Adrenal gland (tissue), 12 donors: Measurements from ENCODE around the gene RBM33. TPM values are rescaled to one million over a fixed set of nuclear protein-coding genes. Genes with fewer than 3 reads are reported as not detected.

Experiments used
- DNase-seq, 7 donors: peaks; one replicate each; pipeline ENCODE4 v3.0.0-alpha.2; 2019 to 2020
- H3K27ac ChIP-seq, 5 donors: fragments of 200-600 bp; sonication (generic) in 4 of 5; 1 replicate in 3 of 5; 2 replicates in 2 of 5; pipeline versions ENCODE4 v1.5.1 to v1.8.0; 2016 to 2020; ENCODE audit warnings: mild to moderate bottlenecking in 1 of 5
- H3K27me3 ChIP-seq: fragments of 200-600 bp; 2 replicates; pipeline ENCODE4 v1.8.0; 2021
- H3K36me3 ChIP-seq, 2 donors: fragments of 200-600 bp; replicated peaks in 1 of 2; 1 replicate in 1 of 2; 2 replicates in 1 of 2; pipeline versions ENCODE4 v1.5.1 to v1.8.0; 2018 to 2022
- H3K4me1 ChIP-seq, 2 donors: fragments of 200-600 bp; replicated peaks in 1 of 2; 1 replicate in 1 of 2; 2 replicates in 1 of 2; pipeline versions ENCODE4 v1.5.1 to v1.8.0; 2018 to 2021
- H3K4me3 ChIP-seq, 4 donors: fragments of 200-600 bp; sonication (generic) in 3 of 4; one replicate each; pipeline ENCODE4 v1.5.1; 2016 to 2018
- H3K9me3 ChIP-seq, 3 donors: fragments of 200-600 bp; sonication (generic) in 1 of 3; replicated peaks in 1 of 3; 1 replicate in 2 of 3; 2 replicates in 1 of 3; pipeline versions ENCODE4 v1.5.1 to v1.8.0; 2016 to 2021
- CTCF ChIP-seq, 6 experiments: fragments of 450-650 bp in 4 of 6; fragments of 200-600 bp in 2 of 6; sonication (generic) in 1 of 6; IDR thresholded peaks; 1 replicate in 5 of 6; 2 replicates in 1 of 6; pipeline versions ENCODE4 v1.5.1 to v1.8.0; 2016 to 2021; ENCODE audit warnings: antibody characterized with exemption in 6 of 6, mild to moderate bottlenecking in 2 of 6, moderate library complexity in 1 of 6
- POLR2A ChIP-seq, 2 donors: fragments of 450-650 bp; IDR thresholded peaks; one replicate each; pipeline ENCODE4 v1.6.1; 2017; ENCODE audit warnings: antibody characterized with exemption in 2 of 2, mild to moderate bottlenecking in 2 of 2, moderate library complexity in 1 of 2
- WGBS, 4 donors: extraction: QIAGEN DNeasy Blood & Tissue Kit in 2 of 4; methylation state at CpG; one replicate each; pipeline versions ENCODE4 v1.1.5 to v1.1.7; 2013 to 2017; 5-methylcytosine and 5-hydroxymethylcytosine counted together
- intact Hi-C, 2 donors: fragments of 100-400 bp; cut with DNase I; formaldehyde crosslinking; loops; one replicate each; pipeline versions ENCODE4 v1.14.1 to v1.15.0; 2022 to 2023
- polyA plus RNA-seq, 3 donors: library from polyadenylated mRNA; stranded (reverse); fragments of 200-250 nt in 2 of 3; fragments of 350-450 nt in 1 of 3; fragmentation: Illumina TruSeq in 1 of 3; extraction: RNeasy Lipid Tissue Mini Kit (QIAGEN cat#74804) in 1 of 3; gene quantifications; one replicate each; pipeline ENCODE4 v1.2.3, GENCODE V29; 2013 to 2014
- total RNA-seq, 9 donors: library from RNA; depleted of rRNA in 4 of 9; stranded (reverse); fragments of >200 nt in 4 of 9; fragments of 120-200 nt in 1 of 9; fragmentation: NEBNext Ultra II Directional in 1 of 9; extraction: Animal tissue kit (Norgen Biotek cat#: 25700) in 1 of 9; gene quantifications; one replicate each; pipeline versions ENCODE4 v1.1.0 to v1.2.4, GENCODE V29; 2013 to 2023
- donor health status: healthy with polysubstance abuse.
- donor health status: Bipolar disorder and iron deficiency.
- donor health status: DM: yes; HTN: yes; CAD: no.
- donor health status: DM: no; HTN: no; CAD: no.
- donor health status: DM: no; HTN: no; CAD: no.
- donor health status: DM: yes; HTN: yes; CAD: no.

The RBM33 gene
- total and polyA plus RNA-seq, 12 donors = 10.3 to 57.1 (median 36.9) TPM

DNA sequence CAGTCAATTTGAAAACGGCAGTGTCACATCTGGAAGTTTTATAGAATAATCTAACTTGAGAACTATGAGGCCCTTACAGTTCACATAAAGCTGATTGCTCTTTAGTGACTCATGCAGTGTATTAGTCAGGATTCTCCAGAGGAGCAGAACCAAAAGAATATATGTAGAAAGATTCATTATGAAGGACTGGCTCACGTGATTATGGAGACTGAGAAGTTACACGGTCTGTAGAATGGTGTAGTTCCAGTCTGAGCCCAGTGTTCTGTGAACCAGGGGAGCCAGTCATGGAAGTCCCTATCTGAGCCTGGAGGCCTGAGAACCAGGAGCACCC is 21.5 kb downstream of the RBM33 start:
- H3K4me1 ChIP-seq = peaks cover 0 to 32% of the 10 kb centered on the region in 2 donors
- intact Hi-C loops = no loop called here

GRCh38 chr7:155667241-155667829 is 22.9 kb downstream of the RBM33 start:
- no peak overlapping the region for H3K27ac ChIP-seq
- DNase-seq = no peak
- H3K27me3 ChIP-seq = no peaks in the 10 kb centered on the region
- H3K4me3 ChIP-seq = no peak overlapping the region
- no peaks in the 10 kb centered on the region for H3K9me3 ChIP-seq
- no peaks in the 10 kb centered on the region for H3K36me3 ChIP-seq
- WGBS, 4 donors = 82 to 91% (median 87%) methylated on average over 6 of the region's 6 CpGs
- no peak for TF ChIP-seq POLR2A (IDR thresholded peaks at IDR 0.05)
- TF ChIP-seq CTCF (IDR thresholded peaks at IDR 0.05) = no peak
- intact Hi-C loops = no loop called here
- H3K4me1 ChIP-seq = peaks cover 0 to 41% of the 10 kb centered on the region in 2 donors

More for the DNA sequence above, 21.5 kb downstream of the RBM33 start:
- peak overlapping the region in 2 of 5 donors; percentile 19 to 62 for H3K27ac ChIP-seq
- H3K4me3 ChIP-seq = no peak overlapping the region
- TF ChIP-seq POLR2A (IDR thresholded peaks at IDR 0.05) = no peak
- TF ChIP-seq CTCF (IDR thresholded peaks at IDR 0.05) = no peak
- no peaks in the 10 kb centered on the region for H3K9me3 ChIP-seq
- no peaks in the 10 kb centered on the region for H3K36me3 ChIP-seq
- DNase-seq = no peak
- no peaks in the 10 kb centered on the region for H3K27me3 ChIP-seq
- 42 to 55% (median 52%) methylated on average over 3 of the region's 3 CpGs for WGBS, 4 donors

- H3K4me3 ChIP-seq = no peak overlapping the region
- 76 to 85% (median 80%) methylated on average over 10 to 11 of the region's 11 CpGs for WGBS, 4 donors
- intact Hi-C loops = no loop called here
- no peaks in the 10 kb centered on the region for H3K9me3 ChIP-seq
- H3K36me3 ChIP-seq = no peaks in the 10 kb centered on the region
- H3K27ac ChIP-seq = no peak overlapping the region
- DNase-seq = no peak
- TF ChIP-seq POLR2A (IDR thresholded peaks at IDR 0.05) = no peak
- TF ChIP-seq CTCF (IDR thresholded peaks at IDR 0.05) = no peak
- no peaks in the 10 kb centered on the region for H3K27me3 ChIP-seq
- H3K4me1 ChIP-seq = peaks cover 0 to 39% of the 10 kb centered on the region in 2 donors
Measured at GRCh38 chr7:155669717-155670505, 25.4 kb downstream of the RBM33 start.

DNA sequence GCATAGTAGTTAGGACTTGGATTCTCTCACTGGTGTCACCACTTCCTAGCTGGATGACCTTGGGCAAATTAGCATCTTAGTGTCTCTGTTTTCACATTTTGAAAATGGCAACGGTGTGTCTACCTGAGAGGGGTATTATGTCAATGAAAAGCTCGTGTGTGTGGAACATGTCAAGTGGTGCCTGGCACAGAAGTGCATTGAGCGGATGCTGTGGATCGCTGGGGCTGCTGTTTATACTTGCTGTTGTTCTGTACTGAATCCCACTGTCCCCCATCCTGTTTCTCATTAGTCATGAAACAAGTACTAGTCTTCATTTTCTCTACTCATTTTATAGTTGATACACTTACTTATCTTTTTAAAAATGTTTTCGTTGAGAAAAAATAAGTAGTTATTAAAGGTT is 26.1 kb downstream of the RBM33 start:
- Histone ChIP-seq H3K27ac (no peak overlapping the region), H3K4me1 (peaks cover 0 to 35% of the 10 kb centered on the region in 2 donors), H3K4me3 (no peak overlapping the region), H3K27me3 (no peaks in the 10 kb centered on the region), H3K9me3 (no peaks in the 10 kb centered on the region), H3K36me3 (no peaks in the 10 kb centered on the region)
- no peak for DNase-seq
- WGBS, 4 donors = 56 to 66% (median 57%) methylated on average over 5 of the region's 5 CpGs
- intact Hi-C loops = no loop called here
- no peak for TF ChIP-seq CTCF (IDR thresholded peaks at IDR 0.05)
- no peak for TF ChIP-seq POLR2A (IDR thresholded peaks at IDR 0.05)
